Limb (tissue), 2 donors: ENCODE measurements around the gene OR51M1.

Source experiments
- DNase-seq, 2 donors: peaks; one replicate each; pipeline ENCODE4 v3.0.0-alpha.2; 2016; ENCODE audit errors: extremely low spot score in 2 of 2

OR51M1 gene

DNA sequence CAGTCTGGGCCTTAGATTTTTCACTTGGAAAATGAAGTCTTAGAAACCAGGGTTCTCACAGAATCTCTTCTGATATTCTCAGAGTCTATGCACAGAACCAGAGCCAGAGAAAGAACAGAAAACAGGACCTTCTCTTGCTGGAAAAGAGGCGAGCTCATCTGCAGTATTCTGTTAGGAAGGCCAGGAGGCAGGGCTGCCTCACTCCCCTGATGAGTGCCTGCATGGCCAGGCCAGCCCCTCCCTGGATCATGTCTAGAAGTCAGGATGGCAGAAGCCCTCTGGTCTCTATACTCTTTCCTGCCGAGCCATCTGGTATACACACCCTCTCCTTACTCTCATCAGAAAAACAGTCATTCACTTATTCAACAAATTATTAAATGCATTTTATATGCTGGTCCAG, 723 bp downstream of the OR51M1 start:
- DNase-seq, result no peak

DNA sequence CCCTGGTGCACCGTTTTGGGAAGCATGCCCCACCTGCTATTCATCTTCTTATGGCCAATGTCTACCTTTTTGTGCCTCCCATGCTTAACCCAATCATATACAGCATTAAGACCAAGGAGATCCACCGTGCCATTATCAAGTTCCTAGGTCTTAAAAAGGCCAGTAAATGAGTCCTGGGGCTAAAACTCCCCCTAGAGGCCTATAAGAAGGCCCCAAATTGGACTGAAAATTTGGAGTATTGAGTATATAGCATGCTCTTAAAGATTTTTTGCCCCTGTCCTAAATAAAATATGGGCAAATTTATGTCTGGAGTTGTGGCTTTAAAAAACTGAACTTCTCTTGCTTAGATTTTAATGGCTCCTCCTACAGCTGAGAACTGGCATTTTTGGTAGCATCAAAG, 6.6 kb downstream of the OR51M1 start:
- no peak for DNase-seq

DNA sequence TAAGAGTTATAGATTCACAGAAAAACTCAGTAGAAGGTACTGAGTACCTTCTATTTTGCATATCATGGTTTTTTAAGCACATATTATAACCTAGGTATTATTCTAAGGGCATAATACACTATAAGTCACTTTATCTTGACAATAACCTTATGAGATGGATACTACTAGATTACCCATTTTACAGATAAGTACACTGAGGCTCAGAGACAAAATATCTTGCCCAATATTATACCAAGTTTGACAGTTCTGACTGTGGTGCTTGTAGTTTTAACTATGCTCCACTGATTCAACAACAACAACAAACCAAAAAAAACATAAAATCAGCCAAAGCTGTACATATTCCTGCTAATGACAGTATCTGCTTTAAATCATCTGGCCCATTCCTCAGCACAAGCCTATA, 10.5 kb downstream of the OR51M1 start:
- DNase-seq, result no peak

DNA sequence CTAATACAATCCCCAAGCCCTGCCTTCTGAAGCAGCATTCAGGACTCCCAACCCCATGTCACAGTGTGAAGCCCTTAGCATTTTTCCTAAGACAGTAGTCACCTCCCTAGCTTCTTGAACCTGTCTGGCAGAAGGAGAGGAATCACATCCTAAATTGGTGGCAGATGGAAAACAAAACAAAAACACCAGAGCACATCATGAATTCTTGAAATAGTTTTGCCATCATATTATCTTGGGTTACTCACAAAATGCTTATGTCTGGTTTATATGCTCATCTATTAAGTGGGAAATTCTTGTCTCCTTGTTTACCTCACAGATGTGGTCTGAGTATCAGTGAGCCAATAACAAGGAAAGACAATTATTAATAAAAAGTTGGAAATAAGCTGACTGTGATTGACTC, 15.3 kb downstream of the OR51M1 start:
- no peak for DNase-seq

DNA sequence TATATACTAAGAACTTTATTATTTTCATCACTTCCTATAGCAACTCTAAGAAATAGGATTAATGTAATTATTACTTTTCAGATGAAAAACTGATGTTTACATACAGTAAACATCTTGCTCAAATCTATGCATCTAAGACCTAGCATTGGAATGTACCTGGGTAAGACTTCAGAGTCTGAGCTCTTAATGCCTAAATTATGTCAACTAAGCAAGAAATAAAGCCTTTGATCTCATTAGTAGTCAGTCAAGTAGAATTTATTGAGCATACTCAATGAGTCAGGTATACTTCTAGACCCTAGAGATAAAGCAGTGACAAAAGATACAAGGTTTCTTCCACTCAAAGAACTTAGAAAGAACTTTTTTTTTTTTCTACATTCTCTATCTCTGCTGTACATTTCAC, 21.6 kb downstream of the OR51M1 start:
- no peak for DNase-seq

DNA sequence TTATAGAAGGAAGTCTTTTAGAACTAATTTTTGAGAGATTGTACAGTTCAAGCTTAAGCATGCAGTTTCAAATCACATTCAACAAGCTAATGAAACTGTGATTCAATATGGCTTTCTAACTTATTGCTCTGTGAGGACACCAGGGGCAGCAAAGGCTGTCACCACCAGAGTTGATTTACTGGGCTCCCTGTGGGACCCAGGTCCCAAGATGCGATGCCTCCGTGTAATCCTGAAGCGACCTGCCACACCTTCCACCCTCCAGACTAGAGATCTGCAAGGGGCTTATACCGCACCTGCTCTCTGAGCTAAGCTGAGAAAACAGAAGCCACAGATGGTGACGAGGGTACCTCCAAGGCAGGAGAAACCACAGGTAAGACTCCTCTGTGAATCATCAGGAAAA, 37.4 kb downstream of the OR51M1 start:
- DNase-seq, result no peak

DNA sequence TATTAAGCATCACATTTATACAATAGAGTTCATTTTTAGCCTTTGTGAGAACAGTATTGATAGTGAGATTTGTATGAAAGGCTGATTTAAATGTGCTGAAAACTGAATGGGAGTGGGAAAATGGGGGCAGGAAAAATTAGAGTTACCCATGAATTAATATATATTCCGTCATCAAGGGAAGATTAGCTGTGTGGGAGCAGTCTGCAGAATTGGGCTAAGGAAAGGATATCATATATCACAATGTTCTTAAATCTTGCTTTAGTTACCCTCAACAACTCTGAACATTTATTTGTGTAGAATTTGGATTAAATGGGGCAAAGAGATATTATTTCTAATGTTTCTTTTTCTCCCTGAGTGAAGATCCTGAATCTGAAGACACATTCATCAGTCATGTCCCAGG, 38.2 kb downstream of the OR51M1 start, which contains the start of gene OR51Q1:
OR51Q1 (plus strand) TSS at position 301 of the 400 bp plus-strand sequence; CDS start at position 391, 90 bp downstream.
- DNase-seq, result no peak

DNA sequence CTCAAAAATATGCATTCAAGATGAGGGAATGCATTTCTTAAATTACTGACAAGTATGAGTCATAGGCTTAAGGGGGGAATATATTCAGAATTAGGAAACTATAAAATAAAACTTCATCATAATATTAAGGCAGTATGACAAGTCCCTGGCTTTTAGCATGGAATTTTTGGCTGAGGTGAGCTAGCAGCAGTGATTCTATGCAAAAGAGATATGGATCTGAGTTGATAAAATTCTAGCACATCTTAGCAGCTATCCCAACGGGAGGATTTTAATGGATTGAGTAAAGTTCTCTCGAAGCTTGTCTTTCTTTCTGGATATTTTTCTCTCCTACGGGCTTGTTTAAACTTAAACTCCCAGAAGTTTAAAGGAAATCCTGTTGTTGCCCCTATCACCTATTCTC, 39.5 kb downstream of the OR51M1 start:
- no peak for DNase-seq

DNA sequence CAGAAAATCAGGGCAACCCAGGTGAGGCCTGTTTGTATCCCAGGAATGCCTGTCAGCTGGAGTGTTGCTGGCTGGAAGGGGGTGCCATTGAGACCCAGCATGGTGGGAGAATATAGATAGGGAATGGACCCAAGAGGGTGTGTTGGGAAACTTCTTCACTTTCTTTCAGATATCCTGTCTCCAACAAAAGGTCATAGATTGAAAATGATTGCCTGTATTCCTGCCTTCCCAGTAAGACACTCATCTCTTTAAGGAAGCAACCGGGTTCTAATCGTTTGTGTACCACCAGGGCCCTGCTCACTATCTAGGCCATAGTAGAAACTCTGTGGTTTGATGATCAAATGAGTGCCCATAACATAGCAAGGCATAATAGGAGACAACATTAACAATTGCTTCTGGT, 57.8 kb downstream of the OR51M1 start, which contains the start of gene OR51I1:
OR51I1 (minus strand) TSS at position 101 of the 400 bp plus-strand sequence; CDS start at position 101, 0 bp downstream.
- DNase-seq, result no peak
